Liver (tissue), 9 donors: ENCODE data around the gene ATP2A3. TPM values are rescaled to one million over a fixed set of nuclear protein-coding genes. Genes with fewer than 3 reads are reported as not detected.
A peak's percentile ranks its signal among the peaks of the same experiment; 100 is the strongest.

Experiments
- DNase-seq: peaks from one replicate; pipeline ENCODE4 v3.0.0-alpha.2; 2017; ENCODE audit warnings: low spot score
- H3K27ac ChIP-seq, 2 donors: one replicate each; pipeline ENCODE4 v1.7.0; 2013; ENCODE audit warnings: inconsistent platforms in 2 of 2, low read length in 2 of 2, control low read depth in 1 of 2, low read depth in 1 of 2, mild to moderate bottlenecking in 1 of 2
- H3K27me3 ChIP-seq, 4 donors: one replicate each; pipeline versions ENCODE4 v1.6.1 to v1.7.0; 2013; ENCODE audit warnings: low read length in 3 of 4, inconsistent platforms in 1 of 4, mild to moderate bottlenecking in 1 of 4, moderate library complexity in 1 of 4; ENCODE audit not compliant: control insufficient read depth in 4 of 4, insufficient read depth in 4 of 4
- H3K36me3 ChIP-seq, 4 donors: one replicate each; pipeline versions ENCODE4 v1.6.1 to v1.7.0; 2013; ENCODE audit warnings: low read length in 3 of 4, mild to moderate bottlenecking in 3 of 4, low read depth in 1 of 4, moderate library complexity in 1 of 4; ENCODE audit not compliant: control insufficient read depth in 4 of 4, insufficient read depth in 3 of 4
- H3K4me1 ChIP-seq, 4 donors: one replicate each; pipeline versions ENCODE4 v1.6.1 to v1.7.0; 2013; ENCODE audit warnings: low read length in 3 of 4, mild to moderate bottlenecking in 3 of 4, moderate library complexity in 1 of 4; ENCODE audit not compliant: control insufficient read depth in 4 of 4, insufficient read depth in 4 of 4
- H3K4me3 ChIP-seq, 3 donors: one replicate each; pipeline versions ENCODE4 v1.6.1 to v1.7.0; 2013; ENCODE audit warnings: low read length in 3 of 3, control low read depth in 1 of 3, low read depth in 1 of 3, mild to moderate bottlenecking in 1 of 3
- H3K9ac ChIP-seq, 2 donors: one replicate each; pipeline ENCODE4 v1.7.0; 2013; ENCODE audit warnings: low read length in 2 of 2, mild to moderate bottlenecking in 2 of 2, moderate library complexity in 2 of 2, control low read depth in 1 of 2, low read depth in 1 of 2
- H3K9me3 ChIP-seq, 4 donors: one replicate each; pipeline versions ENCODE4 v1.6.1 to v1.7.0; 2013; ENCODE audit warnings: low read length in 3 of 4; ENCODE audit not compliant: control insufficient read depth in 4 of 4
- CTCF ChIP-seq: fragments of 150-350 bp; IDR thresholded peaks from 2 replicates; pipeline ENCODE4 v1.5.1; 2017; ENCODE audit warnings: improper control_type of control experiment, low read depth, low read length; ENCODE audit not compliant: missing input control
- EGR1 ChIP-seq, 2 donors: IDR thresholded peaks; 2 replicates each; pipeline ENCODE4 v1.6.1; 2016 to 2018; ENCODE audit warnings: antibody characterized with exemption in 2 of 2, low read depth in 2 of 2
- FOXA2 ChIP-seq: IDR thresholded peaks from 2 replicates; pipeline ENCODE4 v1.6.1; 2016; ENCODE audit warnings: antibody characterized with exemption
- HNF4A ChIP-seq, 2 donors: conservative IDR thresholded peaks; 2 replicates each; pipeline ENCODE4 v1.6.1; 2016; ENCODE audit warnings: antibody characterized with exemption in 2 of 2, mild to moderate bottlenecking in 2 of 2
- JUND ChIP-seq, 2 donors: IDR thresholded peaks; 2 replicates each; pipeline ENCODE4 v1.6.1; 2016; ENCODE audit warnings: antibody characterized with exemption in 2 of 2
- NR2F2 ChIP-seq: IDR thresholded peaks from 2 replicates; pipeline ENCODE4 v1.6.1; 2016; ENCODE audit warnings: antibody characterized with exemption
- RAD21 ChIP-seq, 2 donors: IDR thresholded peaks; 2 replicates each; pipeline ENCODE4 v1.6.1; 2016; ENCODE audit warnings: antibody characterized with exemption in 2 of 2, mild to moderate bottlenecking in 2 of 2
- RXRA ChIP-seq, 2 donors: IDR thresholded peaks; 2 replicates each; pipeline ENCODE4 v1.6.1; 2017 to 2018; ENCODE audit warnings: antibody characterized with exemption in 2 of 2, mild to moderate bottlenecking in 1 of 2
- TAF1 ChIP-seq: conservative IDR thresholded peaks from 2 replicates; pipeline ENCODE4 v1.6.1; 2016; ENCODE audit warnings: antibody characterized with exemption, mild to moderate bottlenecking
- YY1 ChIP-seq: IDR thresholded peaks from 2 replicates; pipeline ENCODE4 v1.6.1; 2016; ENCODE audit warnings: antibody characterized with exemption, mild to moderate bottlenecking
- ZBTB33 ChIP-seq: IDR thresholded peaks from 2 replicates; pipeline ENCODE4 v1.6.1; 2016; ENCODE audit warnings: antibody characterized with exemption
- WGBS: extraction: QIAGEN DNeasy Blood & Tissue Kit; methylation state at CpG from one replicate; pipeline ENCODE4 v1.1.7; 2013; 5-methylcytosine and 5-hydroxymethylcytosine counted together
- polyA plus RNA-seq, 2 donors: library from polyadenylated mRNA; stranded (reverse) in 1 of 2; unstranded in 1 of 2; fragments of 200-250 nt in 1 of 2; fragments of >200 nt in 1 of 2; fragmentation: Nextera tagmentation in 1 of 2; extraction: Ambion mirVana in 1 of 2; gene quantifications; one replicate each; pipeline versions ENCODE4 v1.2.1 to v1.2.3, GENCODE V29; 2013 to 2015
- total RNA-seq, 2 donors: library from RNA; depleted of rRNA; stranded (reverse); fragments of >200 nt; gene quantifications; one replicate each; pipeline ENCODE4 v1.2.3, GENCODE V29; 2014
- TF ChIP-seq, protein P1 (sequence below): IDR thresholded peaks from 2 replicates; pipeline ENCODE4 v1.6.1; 2016; ENCODE audit warnings: antibody characterized with exemption, mild to moderate bottlenecking
- TF ChIP-seq, protein P2 (sequence below): IDR thresholded peaks from 2 replicates; pipeline ENCODE4 v1.6.1; 2016; ENCODE audit warnings: antibody characterized with exemption
- donor health status: healthy.
- donor health status: healthy.
- donor health status: healthy.
- donor health status: healthy.
- donor health status: healthy.

ATP2A3 gene
- total and polyA plus RNA-seq, 4 donors = 1.4 to 17.1 (median 3.2) TPM

DNA sequence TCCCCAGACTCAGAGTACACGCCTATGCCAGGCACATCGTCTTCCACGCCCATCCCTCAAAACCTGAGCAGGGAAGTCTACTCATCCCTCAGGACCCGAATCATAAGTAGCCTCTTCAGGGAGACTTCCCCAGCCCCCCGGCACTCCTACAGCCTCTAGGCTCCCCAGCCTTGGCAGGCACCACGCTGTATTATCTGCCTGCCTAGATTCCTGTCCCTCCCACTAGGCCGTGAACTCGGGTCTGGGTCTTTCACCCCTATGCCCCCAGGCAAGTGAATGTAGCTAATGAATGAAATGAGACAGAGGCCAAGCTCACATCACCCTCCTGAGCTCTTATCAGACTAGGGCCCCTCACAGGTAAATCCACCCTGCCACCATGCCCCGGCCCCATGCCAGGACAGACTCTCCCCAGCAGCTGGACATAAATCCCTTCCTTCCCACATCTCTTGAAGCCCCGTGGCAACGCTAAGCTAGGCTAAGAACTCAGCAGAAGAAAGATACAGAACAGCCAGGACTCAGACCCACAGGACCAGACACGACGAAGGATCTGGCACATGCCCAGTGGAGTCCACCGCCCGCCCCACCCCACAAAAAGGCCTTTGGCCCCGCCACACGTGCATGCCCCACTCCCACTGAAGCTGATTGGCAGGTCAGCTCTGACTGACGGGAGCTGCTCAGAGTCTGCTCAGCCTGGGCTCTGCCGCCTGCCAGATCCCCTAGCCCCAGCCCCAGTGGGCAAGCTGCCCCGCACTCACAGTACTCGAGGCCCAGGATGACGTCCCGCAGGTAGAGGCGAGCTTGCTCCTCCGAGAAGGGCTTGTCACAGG, 84.4 kb downstream of the ATP2A3 start:
- H3K9ac ChIP-seq = no peak overlapping the region
- WGBS = 66% methylated on average over 25 of the region's 25 CpGs
- TF ChIP-seq, protein P1, sequence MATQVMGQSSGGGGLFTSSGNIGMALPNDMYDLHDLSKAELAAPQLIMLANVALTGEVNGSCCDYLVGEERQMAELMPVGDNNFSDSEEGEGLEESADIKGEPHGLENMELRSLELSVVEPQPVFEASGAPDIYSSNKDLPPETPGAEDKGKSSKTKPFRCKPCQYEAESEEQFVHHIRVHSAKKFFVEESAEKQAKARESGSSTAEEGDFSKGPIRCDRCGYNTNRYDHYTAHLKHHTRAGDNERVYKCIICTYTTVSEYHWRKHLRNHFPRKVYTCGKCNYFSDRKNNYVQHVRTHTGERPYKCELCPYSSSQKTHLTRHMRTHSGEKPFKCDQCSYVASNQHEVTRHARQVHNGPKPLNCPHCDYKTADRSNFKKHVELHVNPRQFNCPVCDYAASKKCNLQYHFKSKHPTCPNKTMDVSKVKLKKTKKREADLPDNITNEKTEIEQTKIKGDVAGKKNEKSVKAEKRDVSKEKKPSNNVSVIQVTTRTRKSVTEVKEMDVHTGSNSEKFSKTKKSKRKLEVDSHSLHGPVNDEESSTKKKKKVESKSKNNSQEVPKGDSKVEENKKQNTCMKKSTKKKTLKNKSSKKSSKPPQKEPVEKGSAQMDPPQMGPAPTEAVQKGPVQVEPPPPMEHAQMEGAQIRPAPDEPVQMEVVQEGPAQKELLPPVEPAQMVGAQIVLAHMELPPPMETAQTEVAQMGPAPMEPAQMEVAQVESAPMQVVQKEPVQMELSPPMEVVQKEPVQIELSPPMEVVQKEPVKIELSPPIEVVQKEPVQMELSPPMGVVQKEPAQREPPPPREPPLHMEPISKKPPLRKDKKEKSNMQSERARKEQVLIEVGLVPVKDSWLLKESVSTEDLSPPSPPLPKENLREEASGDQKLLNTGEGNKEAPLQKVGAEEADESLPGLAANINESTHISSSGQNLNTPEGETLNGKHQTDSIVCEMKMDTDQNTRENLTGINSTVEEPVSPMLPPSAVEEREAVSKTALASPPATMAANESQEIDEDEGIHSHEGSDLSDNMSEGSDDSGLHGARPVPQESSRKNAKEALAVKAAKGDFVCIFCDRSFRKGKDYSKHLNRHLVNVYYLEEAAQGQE = no peak
- no peak for TF ChIP-seq FOXA2
- TF ChIP-seq YY1 = no peak
- no peak for TF ChIP-seq CTCF
- no peak for TF ChIP-seq RAD21 (IDR thresholded peaks at IDR 0.05)
- TF ChIP-seq HNF4A (conservative IDR thresholded peaks at IDR 0.05) = no peak
- TF ChIP-seq RXRA (IDR thresholded peaks at IDR 0.05) = no peak
- no peak for TF ChIP-seq EGR1 (IDR thresholded peaks at IDR 0.05; ENCODE audit: low read depth in 2 of 2)
- H3K36me3 ChIP-seq = no peaks in the 10 kb centered on the region
- H3K27ac ChIP-seq = no peak overlapping the region
- no peaks in the 10 kb centered on the region for H3K4me1 ChIP-seq
- H3K9me3 ChIP-seq = no peaks in the 10 kb centered on the region
- DNase-seq = peak; percentile 46
- H3K4me3 ChIP-seq = no peak overlapping the region
- no peaks in the 10 kb centered on the region for H3K27me3 ChIP-seq

- TF ChIP-seq RXRA (IDR thresholded peaks at IDR 0.05) (no peak), ZBTB33 (no peak), NR2F2 (no peak), JUND (IDR thresholded peaks at IDR 0.05) (no peak), CTCF (no peak), TAF1 (no peak)
- TF ChIP-seq, protein P2, sequence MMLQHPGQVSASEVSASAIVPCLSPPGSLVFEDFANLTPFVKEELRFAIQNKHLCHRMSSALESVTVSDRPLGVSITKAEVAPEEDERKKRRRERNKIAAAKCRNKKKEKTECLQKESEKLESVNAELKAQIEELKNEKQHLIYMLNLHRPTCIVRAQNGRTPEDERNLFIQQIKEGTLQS = no peak
- Histone ChIP-seq H3K4me1 (no peaks in the 10 kb centered on the region), H3K36me3 (no peaks in the 10 kb centered on the region), H3K27me3 (no peaks in the 10 kb centered on the region), H3K9ac (no peak overlapping the region), H3K9me3 (no peaks in the 10 kb centered on the region), H3K4me3 (no peak overlapping the region), H3K27ac (no peak overlapping the region)
- 78% methylated on average over 5 of the region's 5 CpGs for WGBS
- DNase-seq = no peak
These were observed 85.1 kb downstream of the ATP2A3 start for GRCh38 chr17:3879186-3879585.
